HFF-Myc (cell line): ENCODE results near the gene SOSTDC1.
A peak's percentile ranks its signal among the peaks of the same experiment; 100 is the strongest.
"Not testable (repeated sequence)": the region's sequence is repeated elsewhere in the genome, so short reads cannot be mapped to it uniquely, and the experiment has no call there.

Experiments used
- DNase-seq: peaks from one replicate; pipeline ENCODE4 v3.0.0-alpha.2; 2011; ENCODE audit warnings: low read depth; ENCODE audit errors: extremely low read depth
- H3K4me3 ChIP-seq: replicated peaks from 2 replicates; pipeline ENCODE4 v1.5.1; 2011; ENCODE audit warnings: low read depth, mild to moderate bottlenecking, control low read depth, low read length
- TF ChIP-seq, protein P1 (sequence below): IDR thresholded peaks from 2 replicates; pipeline ENCODE4 v1.5.1; 2012; ENCODE audit warnings: mild to moderate bottlenecking, low read depth, low read length, control low read depth; ENCODE audit errors: missing control alignments

SOSTDC1 gene

GRCh38 chr7:16465469-16466361 lies at the start of gene SOSTDC1:
Gene SOSTDC1, minus strand, starts transcription at chr7:16465738. Its CDS starts 70 bp downstream, at chr7:16465668.
- DNase-seq, result no peak
- peak within 1 kb of the TSS; percentile 2; the same call in 1 of the 2 replicates for H3K4me3 ChIP-seq

GRCh38 chr7:16514729-16515128 lies 49.2 kb upstream of the SOSTDC1 start:
- TF ChIP-seq, protein P1, sequence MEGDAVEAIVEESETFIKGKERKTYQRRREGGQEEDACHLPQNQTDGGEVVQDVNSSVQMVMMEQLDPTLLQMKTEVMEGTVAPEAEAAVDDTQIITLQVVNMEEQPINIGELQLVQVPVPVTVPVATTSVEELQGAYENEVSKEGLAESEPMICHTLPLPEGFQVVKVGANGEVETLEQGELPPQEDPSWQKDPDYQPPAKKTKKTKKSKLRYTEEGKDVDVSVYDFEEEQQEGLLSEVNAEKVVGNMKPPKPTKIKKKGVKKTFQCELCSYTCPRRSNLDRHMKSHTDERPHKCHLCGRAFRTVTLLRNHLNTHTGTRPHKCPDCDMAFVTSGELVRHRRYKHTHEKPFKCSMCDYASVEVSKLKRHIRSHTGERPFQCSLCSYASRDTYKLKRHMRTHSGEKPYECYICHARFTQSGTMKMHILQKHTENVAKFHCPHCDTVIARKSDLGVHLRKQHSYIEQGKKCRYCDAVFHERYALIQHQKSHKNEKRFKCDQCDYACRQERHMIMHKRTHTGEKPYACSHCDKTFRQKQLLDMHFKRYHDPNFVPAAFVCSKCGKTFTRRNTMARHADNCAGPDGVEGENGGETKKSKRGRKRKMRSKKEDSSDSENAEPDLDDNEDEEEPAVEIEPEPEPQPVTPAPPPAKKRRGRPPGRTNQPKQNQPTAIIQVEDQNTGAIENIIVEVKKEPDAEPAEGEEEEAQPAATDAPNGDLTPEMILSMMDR, result no peak
- DNase-seq, result no peak
- H3K4me3 ChIP-seq, result no peak overlapping the region

More at GRCh38 chr7:16465469-16466361, at the start of gene SOSTDC1:
- TF ChIP-seq, protein P1, result no peak

- no peak for DNase-seq
- no peak overlapping the region for H3K4me3 ChIP-seq
- TF ChIP-seq, protein P1, result no peak
Measured at GRCh38 chr7:16514271-16514670, 48.7 kb upstream of the SOSTDC1 start.

- TF ChIP-seq, protein P1, result no peak
- no peak overlapping the region for H3K4me3 ChIP-seq
Measured at GRCh38 chr7:16512097-16512496, 46.6 kb upstream of the SOSTDC1 start.

DNA sequence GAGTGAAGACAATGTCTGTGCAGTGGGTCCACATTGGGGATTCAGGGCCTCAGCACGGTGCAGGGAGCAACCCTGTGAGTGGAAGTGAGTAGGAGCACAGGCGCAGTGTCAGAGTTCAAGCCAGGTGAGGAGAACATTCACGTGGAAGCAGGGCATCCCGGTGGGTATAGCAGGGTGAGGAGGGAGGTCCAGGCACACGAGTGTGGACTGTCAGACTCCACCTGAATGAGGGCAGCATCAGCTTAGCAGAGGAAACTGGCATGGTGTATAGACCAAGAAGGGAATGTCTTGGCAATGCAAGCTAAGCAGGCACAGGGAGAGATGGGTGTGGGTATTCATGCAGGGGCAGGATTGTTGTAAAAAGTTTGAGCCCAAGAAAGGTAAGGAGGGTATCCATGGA lies 45.8 kb upstream of the SOSTDC1 start:
- no peak overlapping the region for H3K4me3 ChIP-seq
- no peak for DNase-seq
- TF ChIP-seq, protein P1, result no peak

More at GRCh38 chr7:16512097-16512496, 46.6 kb upstream of the SOSTDC1 start:
- no peak for DNase-seq

DNA sequence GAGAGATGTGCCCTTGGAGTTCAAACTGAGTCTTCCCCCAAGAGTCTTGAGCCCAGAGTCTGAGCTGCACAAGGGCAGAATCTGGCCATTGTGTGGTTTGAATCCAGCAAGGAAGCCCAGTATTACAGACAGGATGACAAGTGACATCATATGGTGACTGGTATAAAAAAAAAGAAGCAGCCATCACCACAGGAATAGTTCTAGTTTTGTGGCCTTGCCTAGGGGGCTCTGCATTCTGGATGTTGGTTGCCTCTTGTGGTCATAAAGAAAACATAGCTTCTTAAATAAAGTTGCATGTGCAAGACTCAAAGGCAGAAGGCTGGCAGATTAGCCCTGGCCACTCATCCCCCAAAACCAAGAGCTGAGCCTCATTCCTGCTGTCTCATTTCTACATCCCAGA lies 44.3 kb upstream of the SOSTDC1 start:
- DNase-seq, result no peak
- no peak overlapping the region for H3K4me3 ChIP-seq
- TF ChIP-seq, protein P1, result no peak

DNA sequence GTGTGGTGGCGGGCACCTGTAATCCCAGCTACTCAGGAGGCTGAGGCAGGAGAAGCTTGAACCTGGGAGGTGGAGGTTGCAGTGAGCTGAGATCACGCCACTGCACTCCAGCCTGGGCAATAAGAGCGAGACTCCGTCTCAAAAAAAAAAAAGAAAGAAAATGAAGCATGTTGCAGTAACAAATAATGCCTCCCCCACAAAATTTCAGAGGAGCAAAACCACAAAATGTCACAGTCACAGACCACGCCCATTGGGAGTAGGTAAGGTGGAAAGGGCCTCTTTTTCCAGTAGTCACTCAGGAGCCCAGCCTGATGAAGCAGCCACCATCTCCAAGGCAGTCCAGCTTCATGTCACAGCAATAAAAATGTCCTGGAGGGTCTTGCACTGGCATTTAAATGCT lies 40.9 kb upstream of the SOSTDC1 start:
- not testable (repeated sequence) for DNase-seq, H3K4me3 ChIP-seq
